ENCODE measurements around the gene RPS6KB1.

GRCh38 chr17:59853168-59853918, 39.6 kb upstream of the RPS6KB1 start:
- no peak for TF ChIP-seq HDGF (IDR thresholded peaks at IDR 0.05)
- TF ChIP-seq SRF (IDR thresholded peaks at IDR 0.05; ENCODE audit: low read depth in 2 of 2, low read length in 2 of 2), result no peak
- no peak for TF ChIP-seq ZNF274 (IDR thresholded peaks at IDR 0.05; ENCODE audit: insufficient read depth, insufficient read length)
- TF ChIP-seq MLLT1 (IDR thresholded peaks at IDR 0.05), result no peak

Measured in GM12878 (cell line).